ENCODE data around the gene LIPK.

Gene LIPK

DNA sequence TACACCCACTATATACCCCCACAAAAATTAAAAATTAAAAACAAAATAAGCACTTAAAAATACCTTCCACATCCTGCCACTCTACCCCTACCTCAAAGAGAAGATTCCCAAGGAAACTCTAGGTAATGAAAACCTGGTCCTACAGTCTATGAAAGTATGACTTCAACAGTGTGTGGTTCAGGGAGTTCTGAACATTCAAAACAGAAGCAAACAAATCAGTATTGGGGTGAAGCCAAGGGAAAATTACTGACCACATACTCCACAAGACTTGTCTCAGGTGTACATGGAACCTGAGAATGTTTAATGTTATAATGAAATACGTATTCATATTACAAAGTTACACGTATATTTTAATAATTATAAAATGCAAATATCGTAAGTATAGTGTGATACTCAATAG lies 76.2 kb downstream of the LIPK start:
- in situ Hi-C loops (cut with MboI; ENCODE audit: low sequenced_read_pairs), result no loop called here

DNA sequence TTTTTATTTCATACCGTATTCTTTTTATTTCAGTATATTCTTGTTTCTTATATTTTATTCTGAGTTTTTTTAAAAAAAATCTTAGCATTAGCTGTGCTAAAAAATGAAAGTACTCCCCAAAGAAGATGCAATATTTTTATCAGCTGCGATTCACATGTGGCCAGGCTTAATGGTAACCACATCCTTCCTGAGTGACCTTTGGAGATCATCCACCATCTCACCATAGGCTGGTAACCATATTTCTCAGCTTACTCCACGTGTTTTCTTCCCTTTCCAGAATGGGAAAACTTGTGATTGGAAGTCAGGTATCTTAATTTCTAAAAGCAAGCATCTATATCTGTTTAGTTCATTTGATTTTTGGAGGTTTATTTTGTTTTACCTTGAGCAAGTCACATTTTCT lies 77.7 kb downstream of the LIPK start:
- in situ Hi-C loops (cut with MboI; ENCODE audit: low sequenced_read_pairs), result no loop called here

DNA sequence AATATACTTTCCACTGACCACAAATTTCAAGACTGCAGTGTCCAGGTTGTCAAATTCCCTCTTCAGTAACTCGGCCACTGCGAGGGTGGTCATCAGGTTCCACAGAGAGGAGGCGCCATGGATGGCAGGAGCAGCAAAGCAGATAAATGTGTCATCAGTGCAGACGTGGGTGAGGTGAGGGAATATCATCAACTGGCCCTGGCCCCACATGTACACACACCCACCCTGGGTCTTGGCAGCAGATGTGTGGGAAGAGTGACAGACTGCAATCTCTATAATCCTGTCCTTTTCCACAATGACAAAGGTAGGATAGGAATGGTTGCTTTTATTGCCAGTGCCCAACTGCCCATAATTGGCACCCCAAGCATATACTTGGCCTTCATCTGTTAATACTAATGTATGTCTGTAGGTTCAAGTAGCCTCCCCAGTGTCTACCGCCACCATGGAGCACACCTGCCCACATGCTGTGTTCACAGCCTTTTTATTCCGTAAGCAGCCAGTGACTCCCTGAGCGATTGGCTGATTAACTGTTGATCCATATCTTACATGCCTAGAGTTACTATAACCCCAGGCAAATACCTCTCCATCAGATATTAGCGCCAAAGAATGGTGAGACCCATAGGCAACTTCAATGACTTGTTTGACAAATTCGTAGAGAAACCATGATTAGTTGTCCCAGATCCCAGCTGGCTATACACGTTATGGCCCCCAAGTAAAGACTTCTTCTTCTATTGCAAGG lies 80.2 kb downstream of the LIPK start:
- in situ Hi-C loops (cut with MboI; ENCODE audit: low sequenced_read_pairs), result no loop called here

DNA sequence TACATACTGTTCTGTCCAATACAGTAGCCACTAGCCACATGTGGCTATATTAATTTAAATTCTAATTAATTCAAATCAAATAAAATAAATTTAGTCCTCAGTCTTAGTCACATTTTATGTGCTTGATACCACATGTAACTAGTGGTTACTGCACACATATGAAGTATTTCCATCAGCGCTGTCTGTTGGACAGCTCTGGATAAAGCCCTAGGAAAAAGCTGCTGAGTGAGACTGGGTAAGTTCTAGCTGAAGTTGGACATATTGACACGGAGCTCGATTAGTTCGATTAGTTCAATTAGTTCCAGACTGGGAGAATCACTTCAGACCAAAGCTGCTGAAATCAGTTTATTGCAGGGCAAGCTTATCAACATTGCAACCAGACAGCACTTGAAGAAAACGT lies 81.4 kb downstream of the LIPK start:
- in situ Hi-C loops (cut with MboI; ENCODE audit: low sequenced_read_pairs), result no loop called here

DNA sequence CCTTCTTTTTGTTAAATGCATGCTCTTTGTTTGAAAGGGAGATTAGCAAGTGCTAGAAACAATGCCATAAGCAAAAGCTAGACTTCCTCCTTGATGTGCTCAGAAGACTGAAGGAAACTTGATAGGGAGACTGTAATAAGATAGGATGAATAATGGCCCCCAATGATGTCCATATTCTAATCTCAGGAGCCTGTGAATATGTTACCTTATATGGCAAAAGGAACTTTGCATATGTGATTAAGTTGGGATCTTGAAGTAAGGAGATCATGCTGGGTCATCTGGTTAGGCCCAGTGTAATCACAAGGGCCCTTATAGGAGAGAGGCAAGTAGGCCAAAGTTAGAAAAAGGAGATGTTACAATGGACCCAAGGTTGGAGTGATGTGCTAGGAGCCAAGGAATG lies 82.9 kb downstream of the LIPK start:
- in situ Hi-C loops (cut with MboI; ENCODE audit: low sequenced_read_pairs), result no loop called here

DNA sequence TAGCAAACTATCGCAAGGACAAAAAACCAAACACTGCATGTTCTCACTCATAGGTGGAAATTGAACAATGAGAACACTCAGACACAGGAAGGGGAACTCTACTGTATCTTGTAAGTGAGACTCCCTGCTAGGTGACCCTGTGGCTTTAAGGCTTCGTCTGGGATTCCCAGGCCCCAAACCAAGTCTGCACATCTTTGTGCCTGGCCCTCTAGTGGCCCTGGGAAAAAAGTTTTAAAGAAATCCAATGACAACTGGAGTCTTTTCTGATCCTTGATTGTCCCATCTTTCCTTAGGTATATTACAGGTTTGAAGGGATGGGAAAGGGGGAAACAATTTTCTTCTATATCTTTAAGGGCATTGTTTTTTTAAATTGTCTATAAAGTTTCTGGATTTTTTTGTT lies 85.9 kb downstream of the LIPK start:
- in situ Hi-C loops (cut with MboI; ENCODE audit: low sequenced_read_pairs), result no loop called here

DNA sequence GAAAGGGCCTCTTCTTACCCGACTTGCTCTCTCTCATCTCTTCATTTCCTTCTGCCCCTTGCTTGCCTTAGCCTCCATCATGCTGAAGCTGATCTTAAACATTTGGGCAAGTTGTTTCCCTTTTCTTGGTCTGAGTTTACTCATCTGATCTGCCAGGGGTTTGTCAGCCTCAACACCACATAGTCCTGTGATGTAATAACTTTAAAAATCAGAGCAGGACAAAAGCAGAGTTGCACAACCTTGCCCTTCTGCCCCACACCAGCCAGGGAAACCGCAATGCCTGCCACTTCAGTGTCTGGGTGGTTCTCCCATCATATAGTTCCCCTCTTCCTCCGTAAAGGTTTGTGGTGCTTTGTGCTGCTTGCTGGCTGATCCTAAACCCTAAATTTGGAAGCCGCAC lies 86.6 kb downstream of the LIPK start:
- in situ Hi-C loops (cut with MboI; ENCODE audit: low sequenced_read_pairs), result no loop called here

DNA sequence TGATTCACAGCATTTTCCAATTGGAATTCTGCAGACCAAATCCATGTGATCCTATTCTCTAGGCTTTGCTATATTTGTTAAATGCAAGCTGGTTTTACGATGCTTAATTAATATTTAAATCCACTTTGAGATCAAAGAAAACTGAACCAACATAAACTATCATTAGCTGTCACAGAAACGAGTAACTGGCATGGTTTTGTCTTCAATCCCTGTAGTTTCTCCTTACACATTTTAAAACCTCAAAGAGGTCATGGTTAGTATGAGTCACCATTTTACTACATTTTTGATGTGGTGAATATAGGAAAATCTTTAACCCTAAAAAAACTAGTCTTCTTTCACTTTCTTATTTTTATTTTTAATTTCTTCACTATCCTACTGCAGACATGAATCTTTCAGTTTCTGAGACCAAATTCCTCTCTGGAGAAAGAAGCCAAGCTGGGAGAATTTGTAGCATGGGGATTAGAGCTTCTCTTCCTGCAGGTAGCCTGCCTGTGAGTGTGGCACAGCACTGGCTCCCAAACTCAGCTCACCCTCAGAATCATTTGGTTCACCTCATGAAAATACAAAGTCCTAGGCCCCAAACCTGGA lies 87.8 kb downstream of the LIPK start:
- in situ Hi-C loops (cut with MboI; ENCODE audit: low sequenced_read_pairs), result no loop called here

DNA sequence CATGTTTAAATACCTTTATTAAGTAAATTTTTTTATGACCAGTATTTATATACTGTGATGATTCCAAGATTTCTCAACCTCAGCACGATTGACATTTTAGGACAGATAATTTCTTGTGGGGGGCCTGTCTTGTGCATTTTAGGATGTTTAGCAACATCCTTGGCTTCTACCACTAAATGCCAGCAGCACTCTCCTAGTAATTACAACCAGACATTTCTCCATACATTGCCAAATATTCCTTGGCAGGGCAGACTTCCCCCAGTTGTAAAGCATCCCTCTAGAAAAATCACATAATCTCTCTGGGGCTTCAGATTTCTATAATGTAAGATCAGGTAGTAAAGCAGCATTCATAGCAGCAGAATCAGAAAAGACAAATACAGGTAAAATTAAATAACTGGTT lies 88.7 kb downstream of the LIPK start:
- in situ Hi-C loops (cut with MboI; ENCODE audit: low sequenced_read_pairs), result no loop called here

DNA sequence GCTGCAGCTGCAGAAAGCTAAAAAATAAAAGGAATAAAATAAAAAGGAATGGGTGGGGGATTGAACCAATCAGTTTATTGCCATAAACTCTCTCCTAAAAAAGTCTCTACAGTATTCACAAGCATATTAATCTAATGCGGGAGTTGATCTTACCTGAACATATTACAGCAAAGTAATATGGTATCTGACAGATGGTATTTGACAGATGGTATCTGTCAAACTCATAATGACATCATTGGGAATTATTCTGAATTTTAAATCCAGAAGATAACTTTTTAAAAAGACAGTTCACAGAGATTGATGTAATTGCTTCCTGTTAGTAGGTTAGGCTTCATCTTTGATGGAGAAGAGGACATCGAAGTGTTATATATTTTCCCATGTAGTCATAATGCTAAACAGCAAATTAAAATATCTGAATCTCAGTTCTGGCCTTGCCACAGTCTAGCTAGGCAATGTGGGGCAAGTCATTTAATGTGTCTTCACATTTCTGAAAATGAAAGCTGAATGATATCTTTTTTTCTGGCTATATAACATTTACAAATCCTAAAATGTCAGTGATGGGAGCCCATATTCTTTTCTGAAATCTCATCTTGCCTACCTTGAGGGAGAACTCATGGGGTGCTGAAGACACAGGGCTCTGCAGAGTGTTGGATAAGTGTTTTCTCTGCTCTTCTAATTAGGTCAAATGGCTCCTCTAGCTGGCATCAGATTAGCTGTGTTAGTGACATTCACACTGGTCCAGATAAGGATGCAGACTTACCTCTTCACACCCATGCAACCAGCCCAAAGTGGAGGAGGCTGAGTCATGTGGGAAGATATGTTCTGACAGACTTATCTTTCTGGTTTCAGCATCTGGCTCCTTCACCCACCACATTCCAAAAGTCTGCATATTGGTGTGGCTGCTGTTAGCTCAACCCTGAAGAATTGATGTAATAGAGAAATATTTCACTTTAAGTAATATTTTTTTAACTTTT lies 94.4 kb downstream of the LIPK start:
- in situ Hi-C loops (cut with MboI; ENCODE audit: low sequenced_read_pairs), result no loop called here
